K562 (cell line): ENCODE data around the gene CCNT2. TPM values are rescaled to one million over a fixed set of nuclear protein-coding genes. Genes with fewer than 3 reads are reported as not detected.

Experiments used
- HCFC1 ChIP-seq: IDR thresholded peaks from 2 replicates; pipeline ENCODE4 v1.6.1; 2012; ENCODE audit warnings: low read depth, low read length, improper control_type of control experiment
- POLR2AphosphoS5 ChIP-seq: IDR thresholded peaks from 2 replicates; pipeline ENCODE4 v1.6.1; 2011; ENCODE audit warnings: mild to moderate bottlenecking, low read depth, low read length, moderate library complexity; ENCODE audit not compliant: control insufficient read depth, insufficient read depth
- polyA plus RNA-seq, 8 experiments: library from polyadenylated mRNA; depleted of rRNA in 4 of 8; stranded (reverse) in 5 of 8; unstranded in 3 of 8; fragments of >200 nt; fragmentation: Nextera tagmentation in 2 of 8; fragmentation: Illumina TruSeq in 1 of 8; extraction: Ambion mirVana in 2 of 8; extraction: Trizol in 1 of 8; gene quantifications; 2 replicates each; pipeline versions ENCODE4 v1.2.1 to v1.2.3, GENCODE V29; 2011 to 2014; ENCODE audit warnings: inconsistent platforms in 1 of 8, missing spikeins in 1 of 8
- total RNA-seq, 7 experiments: library from RNA; depleted of rRNA in 6 of 7; stranded (reverse); fragments of >200 nt in 6 of 7; fragmentation: Illumina TruSeq in 2 of 7; extraction: Trizol in 2 of 7; gene quantifications; 2 replicates each; pipeline versions ENCODE4 v1.2.1 to v1.2.3, GENCODE V29; 2011 to 2021; ENCODE audit warnings: low replicate concordance in 1 of 7

The CCNT2 gene
- total and polyA plus RNA-seq, 9 of the 15 experiments (the other 6 are each of a cell fraction or from before 2014, with no cell fraction given) = 12.6 to 30.0 (median 22.7) TPM

GRCh38 chr2:135005753-135006152 lies 87.1 kb downstream of the CCNT2 start (continued):
- TF ChIP-seq HCFC1 = no peak
- TF ChIP-seq POLR2AphosphoS5 = no peak
- TF ChIP-seq, all 486 proteins: peak for 0

Other genes starting within 250 kb of the CCNT2 start
- 0.12 TPM in 1 of 2 replicates, not detected in the other for gene TMEM163, start 199.8 kb upstream of the CCNT2 start, total RNA-seq (2014; rRNA removed)
- gene TMEM163, start 199.8 kb upstream of the CCNT2 start, total RNA-seq (2014; rRNA removed; fragmentation: Illumina TruSeq; extraction: Trizol) = 0.10 TPM in 1 of 2 replicates, not detected in the other
- 0.08 TPM in 1 of 2 replicates, not detected in the other for gene TMEM163, start 199.8 kb upstream of the CCNT2 start, total RNA-seq (2015; rRNA removed; fragmentation: Illumina TruSeq; extraction: Trizol)
- 0.11 and 0.16 TPM in 2 replicates for gene TMEM163, start 199.8 kb upstream of the CCNT2 start, total RNA-seq (2021)
- gene TMEM163, start 199.8 kb upstream of the CCNT2 start, polyA plus RNA-seq (2011; rRNA removed) = 0.51 and 0.68 TPM in 2 replicates
- 0.18 and 0.19 TPM in 2 replicates for gene TMEM163, start 199.8 kb upstream of the CCNT2 start, polyA plus RNA-seq (2014; fragmentation: Illumina TruSeq; extraction: Trizol)
- gene TMEM163, start 199.8 kb upstream of the CCNT2 start, polyA plus RNA-seq (2014; fragmentation: Nextera tagmentation; extraction: Ambion mirVana) = under 1 TPM; 0.10 to 0.15 TPM
- 0.04 TPM in 1 of 2 replicates, not detected in the other for gene TMEM163, start 199.8 kb upstream of the CCNT2 start, polyA plus RNA-seq (2014; rRNA removed)
- not detected in 2 replicates for gene ACMSD, start 80.2 kb upstream of the CCNT2 start, total RNA-seq (2014; rRNA removed)
- not detected in 2 replicates for gene ACMSD, start 80.2 kb upstream of the CCNT2 start, total RNA-seq (2014; rRNA removed; fragmentation: Illumina TruSeq; extraction: Trizol)
- gene ACMSD, start 80.2 kb upstream of the CCNT2 start, total RNA-seq (2015; rRNA removed; fragmentation: Illumina TruSeq; extraction: Trizol) = not detected in 2 replicates
- not detected in 2 replicates for gene ACMSD, start 80.2 kb upstream of the CCNT2 start, total RNA-seq (2021)
- gene ACMSD, start 80.2 kb upstream of the CCNT2 start, polyA plus RNA-seq (2011; rRNA removed) = not detected in 2 replicates
- not detected in 2 replicates for gene ACMSD, start 80.2 kb upstream of the CCNT2 start, polyA plus RNA-seq (2014; fragmentation: Illumina TruSeq; extraction: Trizol)
- gene ACMSD, start 80.2 kb upstream of the CCNT2 start, polyA plus RNA-seq (2014; fragmentation: Nextera tagmentation; extraction: Ambion mirVana) = not detected
- gene ACMSD, start 80.2 kb upstream of the CCNT2 start, polyA plus RNA-seq (2014; rRNA removed) = not detected in 2 replicates
- not detected in 2 replicates for gene MAP3K19, start 128.6 kb downstream of the CCNT2 start, total RNA-seq (2014; rRNA removed)
- gene MAP3K19, start 128.6 kb downstream of the CCNT2 start, total RNA-seq (2014; rRNA removed; fragmentation: Illumina TruSeq; extraction: Trizol) = not detected in 2 replicates
- not detected in 2 replicates for gene MAP3K19, start 128.6 kb downstream of the CCNT2 start, total RNA-seq (2015; rRNA removed; fragmentation: Illumina TruSeq; extraction: Trizol)
- gene MAP3K19, start 128.6 kb downstream of the CCNT2 start, total RNA-seq (2021) = not detected in 2 replicates
- gene MAP3K19, start 128.6 kb downstream of the CCNT2 start, polyA plus RNA-seq (2011; rRNA removed) = not detected in 2 replicates
- gene MAP3K19, start 128.6 kb downstream of the CCNT2 start, polyA plus RNA-seq (2014; fragmentation: Illumina TruSeq; extraction: Trizol) = not detected in 2 replicates
- not detected for gene MAP3K19, start 128.6 kb downstream of the CCNT2 start, polyA plus RNA-seq (2014; fragmentation: Nextera tagmentation; extraction: Ambion mirVana)
- gene MAP3K19, start 128.6 kb downstream of the CCNT2 start, polyA plus RNA-seq (2014; rRNA removed) = 0.29 TPM in 1 of 2 replicates, not detected in the other
- 23.6 and 28.1 TPM in 2 replicates for gene RAB3GAP1, start 133.5 kb downstream of the CCNT2 start, total RNA-seq (2014; rRNA removed)
- 48.6 and 56.6 TPM in 2 replicates for gene RAB3GAP1, start 133.5 kb downstream of the CCNT2 start, total RNA-seq (2014; rRNA removed; fragmentation: Illumina TruSeq; extraction: Trizol)
- gene RAB3GAP1, start 133.5 kb downstream of the CCNT2 start, total RNA-seq (2015; rRNA removed; fragmentation: Illumina TruSeq; extraction: Trizol) = 38.0 and 40.7 TPM in 2 replicates
- gene RAB3GAP1, start 133.5 kb downstream of the CCNT2 start, total RNA-seq (2021) = 33.0 and 35.0 TPM in 2 replicates
- gene RAB3GAP1, start 133.5 kb downstream of the CCNT2 start, polyA plus RNA-seq (2011; rRNA removed) = 19.1 and 25.0 TPM in 2 replicates
- 32.9 and 38.0 TPM in 2 replicates for gene RAB3GAP1, start 133.5 kb downstream of the CCNT2 start, polyA plus RNA-seq (2014; fragmentation: Illumina TruSeq; extraction: Trizol)
- gene RAB3GAP1, start 133.5 kb downstream of the CCNT2 start, polyA plus RNA-seq (2014; fragmentation: Nextera tagmentation; extraction: Ambion mirVana) = 10 to 100 TPM; 15.5 to 35.6 TPM
- 24.4 and 27.3 TPM in 2 replicates for gene RAB3GAP1, start 133.5 kb downstream of the CCNT2 start, polyA plus RNA-seq (2014; rRNA removed)